HepG2 (cell line): ENCODE results near the gene PLOD2. TPM values are rescaled to one million over a fixed set of nuclear protein-coding genes. Genes with fewer than 3 reads are reported as not detected.

Source experiments
- ARNTL ChIP-seq: sonication (generic); formaldehyde crosslinking; IDR thresholded peaks from 2 replicates; pipeline ENCODE4 v1.4.0; 2020; ENCODE audit warnings: mild to moderate bottlenecking, missing genetic modification reagents
- ATAD3A ChIP-seq: sonication (generic); formaldehyde crosslinking; IDR thresholded peaks from 2 replicates; pipeline ENCODE4 v1.4.0; 2020; ENCODE audit warnings: missing genetic modification reagents
- ATF3 ChIP-seq: sonication (generic); formaldehyde crosslinking; IDR thresholded peaks from 2 replicates; pipeline ENCODE4 v1.4.0; 2020; ENCODE audit warnings: missing genetic modification reagents
- BRCA1 ChIP-seq: sonication (generic); formaldehyde crosslinking; IDR thresholded peaks from 2 replicates; pipeline ENCODE4 v1.4.0; 2020; ENCODE audit warnings: missing genetic modification reagents
- DMAP1 ChIP-seq: IDR thresholded peaks from 2 replicates; pipeline ENCODE4 v1.6.1; 2016
- ELF1 ChIP-seq: sonication (generic); formaldehyde crosslinking; IDR thresholded peaks from 2 replicates; pipeline ENCODE4 v1.4.0; 2020; ENCODE audit warnings: missing genetic modification reagents
- ELF3 ChIP-seq: IDR thresholded peaks from 2 replicates; pipeline ENCODE4 v1.6.1; 2016; ENCODE audit warnings: missing genetic modification reagents, missing compliant biosample characterization
- FOXO1 ChIP-seq: sonication (generic); formaldehyde crosslinking; IDR thresholded peaks from 2 replicates; pipeline ENCODE4 v1.4.0; 2020; ENCODE audit warnings: missing genetic modification reagents
- HOXA3 ChIP-seq: sonication (generic); formaldehyde crosslinking; IDR thresholded peaks from 2 replicates; pipeline ENCODE4 v1.5.0; 2020; ENCODE audit warnings: missing genetic modification reagents
- MIER2 ChIP-seq: IDR thresholded peaks from 2 replicates; pipeline ENCODE4 v1.6.1; 2016; ENCODE audit warnings: missing biosample characterization, missing genetic modification reagents
- MTERF4 ChIP-seq: sonication (generic); formaldehyde crosslinking; IDR thresholded peaks from 2 replicates; pipeline ENCODE4 v1.8.0; 2023; ENCODE audit warnings: mild to moderate bottlenecking, missing genetic modification reagents
- NCOA1 ChIP-seq: sonication (generic); formaldehyde crosslinking; IDR thresholded peaks from 2 replicates; pipeline ENCODE4 v1.9.0; 2021; ENCODE audit warnings: missing genetic modification reagents
- NONO ChIP-seq, 2 experiments: fragments of 450-650 bp in 1 of 2; sonication (generic) in 1 of 2; formaldehyde crosslinking in 1 of 2; IDR thresholded peaks in 1 of 2; conservative IDR thresholded peaks in 1 of 2; 2 replicates each; pipeline versions ENCODE4 v1.6.1 to v1.8.0; 2017 to 2022; ENCODE audit warnings: mild to moderate bottlenecking in 1 of 2, missing genetic modification reagents in 1 of 2, moderate library complexity in 1 of 2
- NRL ChIP-seq: sonication (generic); formaldehyde crosslinking; IDR thresholded peaks from 2 replicates; pipeline ENCODE4 v1.5.0; 2020; ENCODE audit warnings: missing genetic modification reagents, mild to moderate bottlenecking, moderate library complexity, borderline replicate concordance
- SALL2 ChIP-seq: sonication (generic); formaldehyde crosslinking; IDR thresholded peaks from 2 replicates; pipeline ENCODE4 v1.8.1; 2023; ENCODE audit warnings: mild to moderate bottlenecking, missing genetic modification reagents, inconsistent platforms
- STAT5B ChIP-seq: sonication (generic); formaldehyde crosslinking; IDR thresholded peaks from 2 replicates; pipeline ENCODE4 v1.4.0; 2020; ENCODE audit warnings: missing genetic modification reagents
- TAF1 ChIP-seq: sonication (generic); formaldehyde crosslinking; IDR thresholded peaks from 2 replicates; pipeline ENCODE4 v1.4.0; 2020; ENCODE audit warnings: missing genetic modification reagents
- XRCC5 ChIP-seq: fragments of 200-400 bp; formaldehyde crosslinking; optimal IDR thresholded peaks from 2 replicates; pipeline ENCODE3; 2017; ENCODE audit warnings: mild to moderate bottlenecking, low read length
- YY1 ChIP-seq: IDR thresholded peaks from 2 replicates; pipeline ENCODE4 v1.6.1; 2011; ENCODE audit warnings: low read length, low read depth, moderate library complexity, mild to moderate bottlenecking; ENCODE audit not compliant: insufficient read depth, insufficient replicate concordance
- ZFP36L1 ChIP-seq: sonication (generic); formaldehyde crosslinking; IDR thresholded peaks from 2 replicates; pipeline ENCODE4 v1.8.0; 2022; ENCODE audit warnings: mild to moderate bottlenecking, missing genetic modification reagents, moderate library complexity
- ZFX ChIP-seq: sonication (generic); formaldehyde crosslinking; IDR thresholded peaks from 2 replicates; pipeline ENCODE4 v1.4.0; 2020; ENCODE audit warnings: mild to moderate bottlenecking, low read depth, missing genetic modification reagents, moderate library complexity
- ZNF101 ChIP-seq: sonication (generic); formaldehyde crosslinking; IDR thresholded peaks from 2 replicates; pipeline ENCODE4 v1.4.0; 2020; ENCODE audit warnings: mild to moderate bottlenecking, low read depth, missing genetic modification reagents, borderline replicate concordance
- ZNF12 ChIP-seq: sonication (generic); formaldehyde crosslinking; IDR thresholded peaks from 2 replicates; pipeline ENCODE4 v1.5.0; 2020; ENCODE audit warnings: missing genetic modification reagents
- ZNF20 ChIP-seq: sonication (generic); formaldehyde crosslinking; IDR thresholded peaks from 2 replicates; pipeline ENCODE4 v1.4.0; 2020; ENCODE audit warnings: mild to moderate bottlenecking, moderate library complexity, missing genetic modification reagents
- ZNF34 ChIP-seq: sonication (generic); formaldehyde crosslinking; IDR thresholded peaks from 2 replicates; pipeline ENCODE4 v1.4.0; 2020; ENCODE audit warnings: mild to moderate bottlenecking, missing genetic modification reagents, borderline replicate concordance
- ZNF564 ChIP-seq: sonication (generic); formaldehyde crosslinking; IDR thresholded peaks from 2 replicates; pipeline ENCODE4 v1.8.1; 2023; ENCODE audit warnings: mild to moderate bottlenecking, missing genetic modification reagents
- ZSCAN12 ChIP-seq: sonication (generic); formaldehyde crosslinking; IDR thresholded peaks from 2 replicates; pipeline ENCODE4 v1.9.0; 2021; ENCODE audit warnings: mild to moderate bottlenecking, missing genetic modification reagents
- ZSCAN22 ChIP-seq: sonication (generic); formaldehyde crosslinking; IDR thresholded peaks from 2 replicates; pipeline ENCODE4 v1.4.0; 2020; ENCODE audit warnings: mild to moderate bottlenecking, missing genetic modification reagents
- polyA plus RNA-seq, 8 experiments: library from polyadenylated mRNA; depleted of rRNA in 3 of 8; stranded (reverse) in 7 of 8; unstranded in 1 of 8; fragments of >200 nt; fragmentation: Illumina TruSeq in 4 of 8; extraction: Trizol in 4 of 8; gene quantifications; 2 replicates each; pipeline versions ENCODE4 v1.2.1 to v1.2.3, GENCODE V29; 2011 to 2016; ENCODE audit warnings: low read depth in 4 of 8, missing spikeins in 1 of 8, mixed read lengths in 1 of 8; ENCODE audit not compliant: insufficient read depth in 1 of 8
- total RNA-seq, 5 experiments: library from RNA; depleted of rRNA; stranded (reverse); fragments of >200 nt; fragmentation: Illumina TruSeq; extraction: Trizol; gene quantifications; 2 replicates each; pipeline ENCODE4 v1.2.3, GENCODE V29; 2016; ENCODE audit warnings: low read depth in 1 of 5
- TF ChIP-seq, protein P1 (sequence below): sonication (generic); formaldehyde crosslinking; IDR thresholded peaks from 2 replicates; pipeline ENCODE4 v1.8.1; 2023; ENCODE audit warnings: mild to moderate bottlenecking, missing genetic modification reagents

Gene PLOD2
- total and polyA plus RNA-seq, 2 of the 13 experiments (the other 11 are each of a cell fraction or from before 2014, with no cell fraction given): 107 to 161 TPM

GRCh38 chr3:146160964-146161662, at the start of gene PLOD2 (continued):
- TF ChIP-seq ZSCAN22 (CRISPR knock-in tag) (peak; percentile 7; the same call in 1 of the 2 replicates), ATF3 (no peak), ELF3 (CRISPR knock-in tag) (peak; percentile 89), MIER2 (CRISPR knock-in tag) (peak; percentile 68), STAT5B (CRISPR knock-in tag) (no peak), HOXA3 (CRISPR knock-in tag) (peak; percentile 90), ZSCAN12 (peak; percentile 61; the same call in 1 of the 2 replicates), ZFX (CRISPR knock-in tag) (peak; percentile 46; the same call in 1 of the 2 replicates), FOXO1 (CRISPR knock-in tag) (peak; percentile 68; the same call in 1 of the 2 replicates), BRCA1 (CRISPR knock-in tag) (0 out of 2 replicates have a peak, but pooled peaks have one; percentile 28), ZNF34 (CRISPR knock-in tag) (0 out of 2 replicates have a peak, but pooled peaks have one; percentile 53), ZNF101 (0 out of 2 replicates have a peak, but pooled peaks have one; percentile 48), MTERF4 (no peak; the same call in 1 of the 2 replicates), NCOA1 (CRISPR knock-in tag) (0 out of 2 replicates have a peak, but pooled peaks have one; percentile 31), XRCC5 (peak; percentile 43), ARNTL (CRISPR knock-in tag) (no peak; the same call in 1 of the 2 replicates), SALL2 (CRISPR knock-in tag) (peak; percentile 91), ELF1 (CRISPR knock-in tag) (peak; percentile 58; the same call in 1 of the 2 replicates), ZFP36L1 (CRISPR knock-in tag) (0 out of 2 replicates have a peak, but pooled peaks have one; percentile 60), TAF1 (CRISPR knock-in tag) (peak; percentile 84; the same call in 1 of the 2 replicates), DMAP1 (CRISPR knock-in tag) (peak; percentile 69; the same call in 1 of the 2 replicates), NRL (CRISPR knock-in tag) (no peak), ATAD3A (CRISPR knock-in tag) (no peak), ZNF564 (CRISPR knock-in tag) (peak; percentile 13; the same call in 1 of the 2 replicates), YY1 (peak; percentile 78), ZNF20 (CRISPR knock-in tag) (0 out of 2 replicates have a peak, but pooled peaks have one; percentile 61), ZNF12 (CRISPR knock-in tag) (peak; percentile 79), NONO (IDR thresholded peaks at IDR 0.05) (no peak), NONO (CRISPR knock-in tag; conservative IDR thresholded peaks at IDR 0.05) (peak; percentile 97)
- TF ChIP-seq, protein P1, sequence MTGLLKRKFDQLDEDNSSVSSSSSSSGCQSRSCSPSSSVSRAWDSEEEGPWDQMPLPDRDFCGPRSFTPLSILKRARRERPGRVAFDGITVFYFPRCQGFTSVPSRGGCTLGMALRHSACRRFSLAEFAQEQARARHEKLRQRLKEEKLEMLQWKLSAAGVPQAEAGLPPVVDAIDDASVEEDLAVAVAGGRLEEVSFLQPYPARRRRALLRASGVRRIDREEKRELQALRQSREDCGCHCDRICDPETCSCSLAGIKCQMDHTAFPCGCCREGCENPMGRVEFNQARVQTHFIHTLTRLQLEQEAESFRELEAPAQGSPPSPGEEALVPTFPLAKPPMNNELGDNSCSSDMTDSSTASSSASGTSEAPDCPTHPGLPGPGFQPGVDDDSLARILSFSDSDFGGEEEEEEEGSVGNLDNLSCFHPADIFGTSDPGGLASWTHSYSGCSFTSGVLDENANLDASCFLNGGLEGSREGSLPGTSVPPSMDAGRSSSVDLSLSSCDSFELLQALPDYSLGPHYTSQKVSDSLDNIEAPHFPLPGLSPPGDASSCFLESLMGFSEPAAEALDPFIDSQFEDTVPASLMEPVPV: peak; percentile 95
